Ishikawa (cell line): ENCODE data around the gene TINCR.

ENCODE experiments used
- CREB1 ChIP-seq: IDR thresholded peaks from 2 replicates; pipeline ENCODE4 v1.6.1; 2012; ENCODE audit warnings: low read depth
- EGR1 ChIP-seq: IDR thresholded peaks from 2 replicates; pipeline ENCODE4 v1.6.1; 2012
- EP300 ChIP-seq: IDR thresholded peaks from 2 replicates; pipeline ENCODE4 v1.6.1; 2012; ENCODE audit warnings: borderline replicate concordance
- FOXM1 ChIP-seq: IDR thresholded peaks from 2 replicates; pipeline ENCODE4 v1.6.1; 2012; ENCODE audit warnings: low read depth, borderline replicate concordance
- MAX ChIP-seq: IDR thresholded peaks from 2 replicates; pipeline ENCODE4 v1.6.1; 2012
- NFIC ChIP-seq: IDR thresholded peaks from 2 replicates; pipeline ENCODE4 v1.6.1; 2012
- RAD21 ChIP-seq: IDR thresholded peaks from 2 replicates; pipeline ENCODE4 v1.6.1; 2012; ENCODE audit warnings: low read depth
- TAF1 ChIP-seq: IDR thresholded peaks from 2 replicates; pipeline ENCODE4 v1.6.1; 2012; ENCODE audit warnings: low read depth, mild to moderate bottlenecking
- TCF12 ChIP-seq: IDR thresholded peaks from 2 replicates; pipeline ENCODE4 v1.6.1; 2012; ENCODE audit warnings: low read depth
- TEAD4 ChIP-seq: IDR thresholded peaks from 2 replicates; pipeline ENCODE4 v1.6.1; 2012
- YY1 ChIP-seq: IDR thresholded peaks from 2 replicates; pipeline ENCODE4 v1.6.1; 2012; ENCODE audit warnings: low read depth
- TF ChIP-seq, protein P1 (sequence below): IDR thresholded peaks from 2 replicates; pipeline ENCODE4 v1.6.1; 2012; ENCODE audit warnings: low read depth, mild to moderate bottlenecking

GRCh38 chr19:5571777-5572176 lies 4.0 kb upstream of the TINCR start:
- TF ChIP-seq TAF1 (no peak), TEAD4 (no peak), FOXM1 (no peak), MAX (no peak), TCF12 (no peak), YY1 (no peak), NFIC (no peak), EP300 (no peak), CREB1 (no peak), RAD21 (no peak), EGR1 (no peak)
- TF ChIP-seq, protein P1, sequence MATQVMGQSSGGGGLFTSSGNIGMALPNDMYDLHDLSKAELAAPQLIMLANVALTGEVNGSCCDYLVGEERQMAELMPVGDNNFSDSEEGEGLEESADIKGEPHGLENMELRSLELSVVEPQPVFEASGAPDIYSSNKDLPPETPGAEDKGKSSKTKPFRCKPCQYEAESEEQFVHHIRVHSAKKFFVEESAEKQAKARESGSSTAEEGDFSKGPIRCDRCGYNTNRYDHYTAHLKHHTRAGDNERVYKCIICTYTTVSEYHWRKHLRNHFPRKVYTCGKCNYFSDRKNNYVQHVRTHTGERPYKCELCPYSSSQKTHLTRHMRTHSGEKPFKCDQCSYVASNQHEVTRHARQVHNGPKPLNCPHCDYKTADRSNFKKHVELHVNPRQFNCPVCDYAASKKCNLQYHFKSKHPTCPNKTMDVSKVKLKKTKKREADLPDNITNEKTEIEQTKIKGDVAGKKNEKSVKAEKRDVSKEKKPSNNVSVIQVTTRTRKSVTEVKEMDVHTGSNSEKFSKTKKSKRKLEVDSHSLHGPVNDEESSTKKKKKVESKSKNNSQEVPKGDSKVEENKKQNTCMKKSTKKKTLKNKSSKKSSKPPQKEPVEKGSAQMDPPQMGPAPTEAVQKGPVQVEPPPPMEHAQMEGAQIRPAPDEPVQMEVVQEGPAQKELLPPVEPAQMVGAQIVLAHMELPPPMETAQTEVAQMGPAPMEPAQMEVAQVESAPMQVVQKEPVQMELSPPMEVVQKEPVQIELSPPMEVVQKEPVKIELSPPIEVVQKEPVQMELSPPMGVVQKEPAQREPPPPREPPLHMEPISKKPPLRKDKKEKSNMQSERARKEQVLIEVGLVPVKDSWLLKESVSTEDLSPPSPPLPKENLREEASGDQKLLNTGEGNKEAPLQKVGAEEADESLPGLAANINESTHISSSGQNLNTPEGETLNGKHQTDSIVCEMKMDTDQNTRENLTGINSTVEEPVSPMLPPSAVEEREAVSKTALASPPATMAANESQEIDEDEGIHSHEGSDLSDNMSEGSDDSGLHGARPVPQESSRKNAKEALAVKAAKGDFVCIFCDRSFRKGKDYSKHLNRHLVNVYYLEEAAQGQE = no peak
